GM10266 (cell line): ENCODE results near the gene ACKR3.
A peak's percentile ranks its signal among the peaks of the same experiment; 100 is the strongest.

ENCODE experiments used
- DNase-seq: peaks from one replicate; pipeline ENCODE4 v3.0.0; 2012; ENCODE audit errors: extremely low spot score
- CTCF ChIP-seq: IDR thresholded peaks from 2 replicates; pipeline ENCODE4 v1.5.1; 2012; ENCODE audit warnings: mild to moderate bottlenecking, low read depth; ENCODE audit not compliant: control insufficient read depth, insufficient read depth; ENCODE audit errors: missing control alignments

ACKR3 gene

DNA sequence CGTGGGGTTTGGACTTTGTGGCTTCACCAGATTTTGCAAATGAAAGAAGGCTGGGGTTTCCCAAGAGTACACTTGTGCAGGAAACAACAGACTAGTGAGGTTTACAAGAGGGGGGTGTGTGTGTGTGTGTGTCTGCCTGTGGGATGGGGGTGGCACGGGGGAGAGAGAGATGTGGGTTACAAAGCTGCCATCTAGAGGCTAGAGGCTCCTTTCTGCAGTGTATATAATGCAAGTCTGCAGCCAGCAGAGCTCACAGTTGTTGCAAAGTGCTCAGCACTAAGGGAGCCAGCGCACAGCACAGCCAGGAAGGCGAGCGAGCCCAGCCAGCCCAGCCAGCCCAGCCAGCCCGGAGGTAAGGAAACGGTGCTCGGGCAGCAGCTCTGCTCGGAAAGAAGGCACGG, at the start of gene ACKR3:
Gene ACKR3 (plus strand): TSS at position 253 of the 401 bp plus-strand sequence. CDS start 10,641 bp downstream, outside the sequence.
- peak; percentile 76 for TF ChIP-seq CTCF
- DNase-seq, result peak; percentile 87

DNA sequence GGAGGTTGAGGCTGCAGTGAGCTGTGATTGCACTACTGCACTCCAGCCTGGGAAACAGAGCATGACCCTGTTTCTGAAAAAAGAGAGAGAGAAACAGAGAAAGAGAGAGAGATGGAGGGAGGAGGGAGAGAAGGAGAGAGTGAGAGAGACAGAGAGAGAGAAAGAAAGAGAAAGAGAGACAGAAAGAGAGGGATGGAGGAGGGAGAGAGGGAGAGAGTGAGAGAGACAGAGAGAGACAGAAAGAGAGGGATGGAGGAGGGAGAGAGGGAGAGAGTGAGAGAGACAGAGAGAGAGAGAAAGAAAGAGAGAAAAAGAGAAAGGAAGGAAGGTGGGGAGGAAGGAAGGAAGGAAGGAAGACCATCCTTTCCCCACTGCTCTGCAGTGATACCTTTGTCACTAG, 48.1 kb upstream of the ACKR3 start:
- no peak for TF ChIP-seq CTCF
- DNase-seq, result no peak

- no peak for TF ChIP-seq CTCF
- no peak for DNase-seq
These were observed 46.4 kb upstream of the ACKR3 start for GRCh38 chr2:236523249-236523648.

DNA sequence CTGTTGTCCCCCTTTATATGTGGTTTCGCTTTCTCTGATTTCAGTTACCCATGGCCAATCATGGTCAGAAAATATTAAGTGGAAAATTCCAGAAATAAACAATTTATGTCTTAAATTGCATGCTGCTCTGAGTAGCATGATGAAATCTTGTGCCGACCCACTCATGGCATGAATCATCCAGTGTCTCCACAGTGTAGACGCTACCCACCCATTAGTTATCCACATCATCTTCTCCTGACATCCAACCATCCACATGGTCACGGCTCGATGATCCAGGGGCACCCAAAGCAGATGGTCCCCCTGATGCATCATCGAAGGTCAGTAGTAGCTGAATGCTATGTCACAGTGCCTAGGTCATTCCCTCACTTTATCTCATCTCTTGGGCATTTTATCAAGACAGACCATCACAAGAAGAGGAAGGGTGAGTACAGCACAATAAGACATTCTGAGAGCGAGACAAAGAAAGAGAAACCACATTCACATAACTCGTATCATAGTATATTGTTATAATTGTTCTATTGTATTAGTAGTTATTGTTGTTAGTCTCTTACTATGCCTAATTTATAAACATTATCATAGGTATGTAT, 44.1 kb upstream of the ACKR3 start:
- no peak for DNase-seq
- no peak for TF ChIP-seq CTCF

GRCh38 chr2:236526455-236527158, 43.0 kb upstream of the ACKR3 start:
- no peak for DNase-seq
- TF ChIP-seq CTCF, result no peak

DNA sequence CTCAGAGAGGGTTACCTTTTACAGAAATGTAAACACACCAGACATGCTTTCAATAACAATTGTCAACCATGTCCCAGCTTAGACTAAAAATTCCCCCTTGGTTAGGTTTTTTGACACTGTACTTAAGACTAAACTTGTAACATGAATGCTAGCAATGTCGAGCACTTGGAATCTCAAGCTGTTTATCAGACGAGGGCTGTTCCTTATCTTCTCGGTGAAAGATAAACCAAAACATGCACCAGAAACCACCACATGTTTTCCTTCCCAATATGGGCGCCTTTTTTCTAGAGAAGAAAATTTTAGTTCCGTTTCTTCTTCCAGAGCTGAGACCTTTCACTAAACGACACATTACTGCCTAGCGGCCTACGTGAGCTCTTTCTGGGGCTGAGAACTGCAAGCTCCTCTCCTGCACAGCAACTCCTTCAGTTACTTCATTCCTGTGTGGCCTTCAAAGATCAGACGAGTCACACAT, 42.4 kb upstream of the ACKR3 start:
- TF ChIP-seq CTCF, result no peak
- no peak for DNase-seq

DNA sequence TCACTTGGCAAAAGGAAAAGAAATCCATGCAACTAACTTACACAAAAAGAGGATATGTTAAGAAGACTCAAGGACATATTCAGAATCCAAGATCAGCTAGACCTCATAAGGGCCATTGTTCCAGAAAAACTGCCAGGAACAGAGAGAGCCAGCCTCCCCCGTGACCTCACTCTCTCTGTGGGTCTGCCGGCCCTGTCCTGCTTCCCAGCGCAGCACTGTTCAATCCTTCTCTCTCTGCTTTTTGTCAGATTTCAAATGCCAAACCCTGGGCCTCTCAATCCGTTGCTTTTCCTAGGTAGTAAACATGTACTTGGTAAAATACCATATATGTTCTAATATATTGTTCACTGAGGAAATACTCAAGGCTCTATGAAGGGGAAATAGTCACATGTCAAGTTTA, 40.0 kb upstream of the ACKR3 start:
- no peak for DNase-seq
- TF ChIP-seq CTCF, result no peak
